ENCODE results near the gene FAM217B. TPM values are rescaled to one million over a fixed set of nuclear protein-coding genes. Genes with fewer than 3 reads are reported as not detected.

The FAM217B gene
- total and polyA plus RNA-seq, 2 of the 8 experiments (the other 6 are each of a cell fraction or from before 2014, with no cell fraction given), result 5.4 to 28.5 TPM

DNA sequence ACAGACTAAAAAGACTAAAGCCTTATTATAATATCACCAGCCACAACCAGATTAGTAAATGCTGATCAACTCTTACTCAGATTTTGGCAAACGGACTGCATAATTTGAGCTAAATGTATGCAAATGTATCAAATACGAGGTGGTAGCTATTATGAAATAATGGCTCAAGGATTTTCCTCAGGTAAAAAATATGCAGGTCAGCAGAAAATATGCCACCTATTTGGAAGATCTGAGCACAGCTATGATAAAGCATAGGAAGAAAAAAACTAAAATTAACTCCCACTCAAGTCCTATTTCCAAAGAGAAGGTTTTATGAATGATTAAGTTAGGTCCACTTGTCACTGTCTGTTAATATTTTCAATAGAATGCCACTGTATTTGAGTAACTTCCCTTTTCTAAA, 29.1 kb upstream of the FAM217B start:
- H4K5ac ChIP-seq (ENCODE audit: insufficient read length, low read depth, low read length), result no peak overlapping the region
- no peak overlapping the region for H2AFZ ChIP-seq (ENCODE audit: low read length)
- no peaks in the 10 kb centered on the region for H3K79me1 ChIP-seq (ENCODE audit: low read depth, low read length)
- no peak overlapping the region for H2BK20ac ChIP-seq (ENCODE audit: low read length)
- no peaks in the 10 kb centered on the region; a peak in 1 of 7 replicates for H3K27me3 ChIP-seq (replicated peaks in 1 of 4; ENCODE audit: control insufficient read depth in 3 of 4, extremely low read depth in 1 of 4, insufficient read depth in 3 of 4, low read length in 3 of 4)
- no peak overlapping the region for H2BK12ac ChIP-seq (ENCODE audit: low read depth, low read length)
- H3K18ac ChIP-seq (ENCODE audit: extremely low read depth, low read length), result no peak overlapping the region
- H3K9me3 ChIP-seq (ENCODE audit: insufficient read depth in 2 of 2, low read depth in 1 of 2, low read length in 1 of 2), result peaks cover 2 to 4% of the 10 kb centered on the region in 2 experiments; a peak in 3 of 4 replicates
- H3K14ac ChIP-seq (ENCODE audit: insufficient read length), result no peak overlapping the region
- H3K4me3 ChIP-seq (ENCODE audit: extremely low read depth in 1 of 4, insufficient read depth in 2 of 4, low read depth in 3 of 4, low read length in 4 of 4), result no peak overlapping the region
- H4K20me1 ChIP-seq (replicated peaks in 1 of 2; ENCODE audit: control insufficient read depth in 1 of 2, insufficient read depth in 2 of 2, low read length in 2 of 2), result no peaks in the 10 kb centered on the region
- H3K27ac ChIP-seq (ENCODE audit: low read depth, low read length), result no peak overlapping the region
- WGBS, 2 experiments (ENCODE audit: extremely low coverage in 1 of 2, insufficient coverage in 1 of 2, insufficient read length in 1 of 2, insufficient replicate concordance in 2 of 2, low coverage in 1 of 2, low lambda C conversion rate in 2 of 2, missing lambda C conversion rate in 1 of 2), result 86% methylated on average over 2 of the region's 2 CpGs; no CpG with 5 or more reads in 1 of the 2 experiments
- H4K8ac ChIP-seq (ENCODE audit: extremely low read depth, insufficient read depth, low read length), result no peak overlapping the region
- H3K9ac ChIP-seq (replicated peaks in 1 of 4; ENCODE audit: extremely low read depth in 1 of 4, low read depth in 3 of 4, low read length in 3 of 4), result no peak overlapping the region
- POLR2A ChIA-PET (ENCODE audit: partially characterized antibody), result no interaction called here
- H2BK15ac ChIP-seq (ENCODE audit: low read length), result no peak overlapping the region
- H2AK5ac ChIP-seq (ENCODE audit: low read depth, low read length), result no peak overlapping the region
- H3K23me2 ChIP-seq (ENCODE audit: low read depth, low read length), result no peaks in the 10 kb centered on the region
- DNase-seq (ENCODE audit: low read depth in 1 of 2, low spot score in 2 of 2), result no peak
- no peak overlapping the region for H3K4ac ChIP-seq (replicated peaks; ENCODE audit: insufficient read length, low read depth, low read length)
- H3K23ac ChIP-seq (ENCODE audit: insufficient read length), result no peak overlapping the region
- H3K79me2 ChIP-seq (ENCODE audit: control insufficient read depth in 1 of 2, insufficient read depth in 2 of 2, low read length in 2 of 2), result no peaks in the 10 kb centered on the region
- no peaks in the 10 kb centered on the region for H3K36me3 ChIP-seq (ENCODE audit: control insufficient read depth in 2 of 4, insufficient read depth in 4 of 4, low read length in 3 of 4)
- H2BK120ac ChIP-seq (replicated peaks; ENCODE audit: low read depth, low read length), result no peak overlapping the region
- H3K56ac ChIP-seq (replicated peaks; ENCODE audit: insufficient read length, low read depth, low read length), result no peak overlapping the region
- FAIRE-seq, result no peak
- H3K4me1 ChIP-seq (replicated peaks in 1 of 4; ENCODE audit: control insufficient read depth in 3 of 4, insufficient read depth in 4 of 4, low read length in 3 of 4), result no peaks in the 10 kb centered on the region
- H2BK5ac ChIP-seq (ENCODE audit: low read depth, low read length), result no peak overlapping the region
- no peak overlapping the region for H4K91ac ChIP-seq (replicated peaks; ENCODE audit: insufficient read length, low read length)
- no peak overlapping the region for H3K4me2 ChIP-seq (ENCODE audit: insufficient read depth in 1 of 2, low read depth in 2 of 2, low read length in 2 of 2)
- CTCF ChIA-PET (ENCODE audit: partially characterized antibody), result interaction anchor here (0.9 kb wide), 1 partner anchor 16 kb away, joined by 3 read pairs; no protein-coding TSS in a partner anchor
- TF ChIP-seq NANOG (IDR thresholded peaks at IDR 0.05; ENCODE audit: insufficient read depth, low read depth, low read length, poor library complexity, severe bottlenecking) (no peak), CHD1 (IDR thresholded peaks at IDR 0.05; ENCODE audit: low read depth, low read length) (no peak), PHF8 (conservative IDR thresholded peaks at IDR 0.05; ENCODE audit: low read depth, low read length) (no peak), BACH1 (IDR thresholded peaks at IDR 0.05; ENCODE audit: low read length) (no peak), HDAC2 (IDR thresholded peaks at IDR 0.05; ENCODE audit: borderline replicate concordance in 1 of 2, low read depth in 2 of 2, low read length in 2 of 2) (no peak), CEBPB (IDR thresholded peaks at IDR 0.05; ENCODE audit: low read depth, low read length) (no peak), SRF (IDR thresholded peaks at IDR 0.05; ENCODE audit: low read depth, low read length) (no peak), POLR2AphosphoS5 (IDR thresholded peaks at IDR 0.05; ENCODE audit: low read depth, low read length) (no peak), POLR2A (IDR thresholded peaks at IDR 0.05; ENCODE audit: control extremely low read depth in 1 of 2, low read depth in 2 of 2, low read length in 2 of 2) (no peak), CBX5 (IDR thresholded peaks at IDR 0.05; ENCODE audit: low read depth, low read length) (no peak), RFX5 (IDR thresholded peaks at IDR 0.05; ENCODE audit: borderline replicate concordance, low read depth, low read length) (no peak), MAFK (IDR thresholded peaks at IDR 0.05; ENCODE audit: low read depth, low read length) (no peak), KDM4A (IDR thresholded peaks at IDR 0.05; ENCODE audit: low read depth, low read length, severe bottlenecking) (no peak)
- TF ChIP-seq, protein P1, sequence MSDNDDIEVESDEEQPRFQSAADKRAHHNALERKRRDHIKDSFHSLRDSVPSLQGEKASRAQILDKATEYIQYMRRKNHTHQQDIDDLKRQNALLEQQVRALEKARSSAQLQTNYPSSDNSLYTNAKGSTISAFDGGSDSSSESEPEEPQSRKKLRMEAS (IDR thresholded peaks at IDR 0.05), result no peak
- TF ChIP-seq, protein P2, sequence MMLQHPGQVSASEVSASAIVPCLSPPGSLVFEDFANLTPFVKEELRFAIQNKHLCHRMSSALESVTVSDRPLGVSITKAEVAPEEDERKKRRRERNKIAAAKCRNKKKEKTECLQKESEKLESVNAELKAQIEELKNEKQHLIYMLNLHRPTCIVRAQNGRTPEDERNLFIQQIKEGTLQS (IDR thresholded peaks at IDR 0.05; ENCODE audit: insufficient read depth, low read depth, low read length), result no peak

Data from H1 (cell line).